ENCODE results near the gene WIPI1. TPM values are rescaled to one million over a fixed set of nuclear protein-coding genes. Genes with fewer than 3 reads are reported as not detected.

Gene WIPI1
- total RNA-seq, 1 donor from 2014 or later, result 29.5 TPM

DNA sequence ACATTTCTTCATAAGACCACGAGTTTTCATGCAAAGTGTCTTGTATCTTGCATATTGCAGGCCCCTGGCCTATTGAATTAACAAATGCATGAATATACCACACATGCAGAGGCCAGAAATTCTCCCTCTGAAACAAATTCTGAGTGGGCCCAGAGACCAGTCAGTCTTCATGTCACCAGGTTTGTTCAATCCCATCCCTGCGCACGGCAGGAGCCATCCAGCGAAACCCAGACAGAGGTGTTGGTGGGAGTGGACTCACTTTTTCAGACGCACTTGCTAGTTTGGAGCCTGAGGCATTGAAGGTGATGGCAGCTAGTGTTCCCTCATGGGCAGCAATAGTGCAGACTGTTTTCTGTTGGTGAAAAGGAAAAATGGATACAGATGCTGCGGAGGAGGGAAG lies 21.9 kb downstream of the WIPI1 start:
- no peaks in the 10 kb centered on the region for H3F3A ChIP-seq (ENCODE audit: low read depth)
- TF ChIP-seq EZH2 (IDR thresholded peaks at IDR 0.05) (no peak), EZH2phosphoT487 (IDR thresholded peaks at IDR 0.05) (no peak)
- TF ChIP-seq, protein P1, sequence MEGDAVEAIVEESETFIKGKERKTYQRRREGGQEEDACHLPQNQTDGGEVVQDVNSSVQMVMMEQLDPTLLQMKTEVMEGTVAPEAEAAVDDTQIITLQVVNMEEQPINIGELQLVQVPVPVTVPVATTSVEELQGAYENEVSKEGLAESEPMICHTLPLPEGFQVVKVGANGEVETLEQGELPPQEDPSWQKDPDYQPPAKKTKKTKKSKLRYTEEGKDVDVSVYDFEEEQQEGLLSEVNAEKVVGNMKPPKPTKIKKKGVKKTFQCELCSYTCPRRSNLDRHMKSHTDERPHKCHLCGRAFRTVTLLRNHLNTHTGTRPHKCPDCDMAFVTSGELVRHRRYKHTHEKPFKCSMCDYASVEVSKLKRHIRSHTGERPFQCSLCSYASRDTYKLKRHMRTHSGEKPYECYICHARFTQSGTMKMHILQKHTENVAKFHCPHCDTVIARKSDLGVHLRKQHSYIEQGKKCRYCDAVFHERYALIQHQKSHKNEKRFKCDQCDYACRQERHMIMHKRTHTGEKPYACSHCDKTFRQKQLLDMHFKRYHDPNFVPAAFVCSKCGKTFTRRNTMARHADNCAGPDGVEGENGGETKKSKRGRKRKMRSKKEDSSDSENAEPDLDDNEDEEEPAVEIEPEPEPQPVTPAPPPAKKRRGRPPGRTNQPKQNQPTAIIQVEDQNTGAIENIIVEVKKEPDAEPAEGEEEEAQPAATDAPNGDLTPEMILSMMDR (IDR thresholded peaks at IDR 0.05), result no peak
- Mint-ChIP-seq H3K27me3 (ENCODE audit: insufficient read depth, low read depth) (peaks cover 6% of the 10 kb centered on the region), H3K4me3 (no peak overlapping the region), H3K4me1 (peaks cover 10% of the 10 kb centered on the region), H3K27ac (no peak overlapping the region), H3K9me3 (no peaks in the 10 kb centered on the region), H3K36me3 (peaks cover 2% of the 10 kb centered on the region)
- H3K36me3 ChIP-seq, result no peaks in the 10 kb centered on the region
- H3K4me1 ChIP-seq, result no peaks in the 10 kb centered on the region
- H4K20me1 ChIP-seq (ENCODE audit: low read depth), result no peaks in the 10 kb centered on the region
- DNase-seq (ENCODE audit: low spot score), result no peak
- no peak overlapping the region for H3K4me2 ChIP-seq
- H2AFZ ChIP-seq (replicated peaks), result no peak overlapping the region
- H3K4me3 ChIP-seq, result no peak overlapping the region
- H3K27me3 ChIP-seq, result no peaks in the 10 kb centered on the region
- H3K9me3 ChIP-seq (ENCODE audit: low read depth), result no peaks in the 10 kb centered on the region
- H3K79me2 ChIP-seq (ENCODE audit: low read depth), result no peaks in the 10 kb centered on the region
- no peak overlapping the region for H3K27ac ChIP-seq
- H3K9ac ChIP-seq, result no peak overlapping the region

DNA sequence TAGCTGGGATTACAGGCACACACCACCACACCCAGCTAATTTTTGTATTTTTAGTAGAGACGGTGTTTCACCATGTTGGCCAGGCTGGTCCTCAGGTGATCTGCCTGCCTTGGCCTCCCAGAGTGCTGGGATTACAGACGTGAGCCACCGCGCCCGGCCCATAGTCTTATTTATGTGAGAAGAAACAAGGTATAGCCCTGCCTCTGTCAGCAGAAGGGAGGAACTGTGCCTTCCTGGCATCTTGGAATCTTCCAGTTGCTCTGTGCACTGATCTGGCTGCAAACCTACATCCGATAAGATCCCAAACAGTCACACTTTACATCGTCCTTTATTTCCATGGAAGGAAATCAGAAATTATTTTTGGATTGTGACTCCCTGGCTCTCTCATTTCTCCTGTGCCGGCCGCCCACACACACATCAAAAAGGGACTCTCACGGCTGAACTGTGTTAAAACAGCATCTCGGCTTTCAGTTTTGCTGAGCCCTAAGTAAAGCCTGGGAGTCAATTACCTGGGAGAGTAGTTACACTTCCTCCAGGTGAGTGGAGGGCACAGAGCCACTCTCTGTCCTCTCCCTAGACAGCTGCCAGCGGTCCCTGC lies 23.3 kb downstream of the WIPI1 start:
- Mint-ChIP-seq H3K27ac (no peak overlapping the region), H3K9me3 (no peaks in the 10 kb centered on the region), H3K4me1 (peaks cover 8% of the 10 kb centered on the region), H3K27me3 (ENCODE audit: insufficient read depth, low read depth) (peaks cover 6% of the 10 kb centered on the region), H3K4me3 (no peak overlapping the region), H3K36me3 (peaks cover 7% of the 10 kb centered on the region)
- TF ChIP-seq EZH2phosphoT487 (IDR thresholded peaks at IDR 0.05) (no peak), EZH2 (IDR thresholded peaks at IDR 0.05) (no peak)
- TF ChIP-seq, protein P1 (IDR thresholded peaks at IDR 0.05), result no peak
- Histone ChIP-seq H3K4me1 (no peaks in the 10 kb centered on the region), H3K4me3 (no peak overlapping the region), H3K36me3 (no peaks in the 10 kb centered on the region), H3K27ac (no peak overlapping the region), H3K79me2 (ENCODE audit: low read depth) (no peaks in the 10 kb centered on the region), H4K20me1 (ENCODE audit: low read depth) (no peaks in the 10 kb centered on the region), H3F3A (ENCODE audit: low read depth) (no peaks in the 10 kb centered on the region), H3K9me3 (ENCODE audit: low read depth) (no peaks in the 10 kb centered on the region), H3K4me2 (no peak overlapping the region), H3K27me3 (no peaks in the 10 kb centered on the region), H2AFZ (replicated peaks) (no peak overlapping the region), H3K9ac (no peak overlapping the region)
- no peak for DNase-seq (ENCODE audit: low spot score)

DNA sequence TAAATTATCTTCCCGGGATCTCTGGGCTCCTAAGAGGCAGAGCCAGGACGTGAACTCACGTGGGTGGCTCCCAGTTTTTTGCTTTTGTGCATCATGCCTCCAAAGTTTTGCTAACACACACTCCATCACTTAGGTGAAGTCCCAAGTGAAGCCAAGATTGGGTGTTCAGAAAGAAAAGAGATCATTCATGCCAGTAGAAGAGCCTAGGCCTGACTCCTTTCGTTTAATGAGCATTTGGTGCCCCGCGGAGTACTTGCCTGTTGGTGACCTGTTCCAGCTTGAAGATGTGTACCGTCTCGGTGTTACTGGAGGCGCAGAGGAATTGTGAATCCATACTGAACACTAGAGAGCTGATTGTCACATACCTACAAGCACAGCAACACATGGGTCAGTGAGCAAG lies 24.1 kb downstream of the WIPI1 start:
- no peak for TF ChIP-seq EZH2 (IDR thresholded peaks at IDR 0.05)
- TF ChIP-seq, protein P1 (IDR thresholded peaks at IDR 0.05), result no peak
- no peak for TF ChIP-seq EZH2phosphoT487 (IDR thresholded peaks at IDR 0.05)
- no peaks in the 10 kb centered on the region for H3K36me3 ChIP-seq
- H3K27ac ChIP-seq, result no peak overlapping the region
- Mint-ChIP-seq H3K36me3 (peaks cover 8% of the 10 kb centered on the region), H3K4me3 (no peak overlapping the region), H3K4me1 (peaks cover 8% of the 10 kb centered on the region), H3K27me3 (ENCODE audit: insufficient read depth, low read depth) (peaks cover 6% of the 10 kb centered on the region), H3K9me3 (no peaks in the 10 kb centered on the region), H3K27ac (no peak overlapping the region)
- no peaks in the 10 kb centered on the region for H3F3A ChIP-seq (ENCODE audit: low read depth)
- no peak for DNase-seq (ENCODE audit: low spot score)
- no peaks in the 10 kb centered on the region for H3K9me3 ChIP-seq (ENCODE audit: low read depth)
- H3K4me2 ChIP-seq, result no peak overlapping the region
- H3K4me1 ChIP-seq, result no peaks in the 10 kb centered on the region
- no peak overlapping the region for H3K9ac ChIP-seq
- H3K4me3 ChIP-seq, result no peak overlapping the region
- no peaks in the 10 kb centered on the region for H3K79me2 ChIP-seq (ENCODE audit: low read depth)
- H4K20me1 ChIP-seq (ENCODE audit: low read depth), result no peaks in the 10 kb centered on the region
- H2AFZ ChIP-seq (replicated peaks), result no peak overlapping the region
- no peaks in the 10 kb centered on the region for H3K27me3 ChIP-seq
